Fibroblast of mammary gland (primary cell): Measurements from ENCODE around the gene CFAP20DC.
"Not testable (repeated sequence)": the region's sequence is repeated elsewhere in the genome, so short reads cannot be mapped to it uniquely, and the experiment has no call there.

Source experiments
- DNase-seq: peaks from one replicate; pipeline ENCODE4 v3.0.0-alpha.2; 2010; ENCODE audit warnings: low read depth
- H3K4me3 ChIP-seq: 2 replicates; pipeline ENCODE4 v1.5.1; 2011; ENCODE audit warnings: low read depth, mild to moderate bottlenecking, low read length, moderate library complexity; ENCODE audit not compliant: control insufficient read depth
- TF ChIP-seq, protein P1 (sequence below): conservative IDR thresholded peaks from 2 replicates; pipeline ENCODE4 v1.5.1; 2011; ENCODE audit warnings: low read depth, low read length, inconsistent platforms; ENCODE audit not compliant: control insufficient read depth, insufficient read depth

The CFAP20DC gene

DNA sequence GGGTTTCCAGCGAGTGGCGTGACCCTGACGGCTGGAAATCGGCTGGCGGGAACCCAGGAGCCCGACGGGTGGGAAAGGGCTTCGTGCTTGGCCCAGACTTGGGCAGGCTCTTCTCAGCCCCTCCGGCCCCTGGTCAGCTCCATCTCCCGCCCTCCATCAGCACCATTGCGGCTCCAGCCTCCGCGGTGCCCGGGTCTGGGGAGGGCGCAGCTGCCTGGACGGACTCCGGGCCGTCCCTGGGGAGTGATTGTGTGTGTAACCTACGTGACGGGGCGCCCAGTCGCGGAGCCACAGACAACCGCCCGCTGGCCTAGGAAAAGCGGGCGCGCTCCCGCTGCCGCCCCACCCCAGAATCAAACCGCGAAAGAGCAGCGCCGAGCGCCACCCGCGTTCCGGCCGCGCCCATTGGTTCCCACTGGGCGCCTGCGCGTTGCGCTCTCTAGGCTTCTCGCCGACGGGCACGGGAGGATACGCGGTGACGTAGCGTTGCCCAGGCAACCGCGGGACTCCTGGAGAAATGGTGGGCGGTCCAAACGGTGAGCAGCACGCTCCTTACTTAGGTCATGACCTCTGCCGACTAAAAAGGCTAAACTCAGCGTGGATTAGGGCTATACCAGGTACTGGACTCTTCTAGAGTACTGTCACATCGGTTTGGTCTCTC, at the start of gene CFAP20DC:
TSS of gene CFAP20DC (minus strand) at position 355 of the 661 bp plus-strand sequence. CDS start 394 bp downstream, outside the sequence.
- peak; percentile 94 for DNase-seq
- H3K4me3 ChIP-seq = peak within 1 kb of the TSS; percentile 64

DNA sequence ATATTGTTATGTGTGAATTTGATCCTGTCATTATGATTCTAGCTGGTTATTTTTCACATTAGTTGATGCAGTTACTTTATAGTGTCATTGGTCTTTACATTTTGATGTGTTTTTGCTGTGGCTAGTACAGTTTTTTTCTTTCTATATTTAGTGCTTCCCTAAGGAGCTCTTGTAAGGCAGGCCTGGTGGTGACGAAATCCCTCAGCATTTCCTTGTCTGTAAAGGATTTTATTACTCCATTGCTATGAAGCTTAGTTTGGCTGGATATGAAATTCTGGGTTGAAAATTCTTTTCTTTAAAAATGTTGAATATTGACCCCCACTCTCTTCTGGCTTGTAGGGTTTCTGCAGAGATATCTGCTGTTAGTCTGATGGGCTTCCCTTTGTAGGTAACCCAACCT, 48.7 kb upstream of the CFAP20DC start:
- not testable (repeated sequence) for DNase-seq

More for the DNA sequence above, at the start of gene CFAP20DC:
- TF ChIP-seq, protein P1, sequence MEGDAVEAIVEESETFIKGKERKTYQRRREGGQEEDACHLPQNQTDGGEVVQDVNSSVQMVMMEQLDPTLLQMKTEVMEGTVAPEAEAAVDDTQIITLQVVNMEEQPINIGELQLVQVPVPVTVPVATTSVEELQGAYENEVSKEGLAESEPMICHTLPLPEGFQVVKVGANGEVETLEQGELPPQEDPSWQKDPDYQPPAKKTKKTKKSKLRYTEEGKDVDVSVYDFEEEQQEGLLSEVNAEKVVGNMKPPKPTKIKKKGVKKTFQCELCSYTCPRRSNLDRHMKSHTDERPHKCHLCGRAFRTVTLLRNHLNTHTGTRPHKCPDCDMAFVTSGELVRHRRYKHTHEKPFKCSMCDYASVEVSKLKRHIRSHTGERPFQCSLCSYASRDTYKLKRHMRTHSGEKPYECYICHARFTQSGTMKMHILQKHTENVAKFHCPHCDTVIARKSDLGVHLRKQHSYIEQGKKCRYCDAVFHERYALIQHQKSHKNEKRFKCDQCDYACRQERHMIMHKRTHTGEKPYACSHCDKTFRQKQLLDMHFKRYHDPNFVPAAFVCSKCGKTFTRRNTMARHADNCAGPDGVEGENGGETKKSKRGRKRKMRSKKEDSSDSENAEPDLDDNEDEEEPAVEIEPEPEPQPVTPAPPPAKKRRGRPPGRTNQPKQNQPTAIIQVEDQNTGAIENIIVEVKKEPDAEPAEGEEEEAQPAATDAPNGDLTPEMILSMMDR = no peak

DNA sequence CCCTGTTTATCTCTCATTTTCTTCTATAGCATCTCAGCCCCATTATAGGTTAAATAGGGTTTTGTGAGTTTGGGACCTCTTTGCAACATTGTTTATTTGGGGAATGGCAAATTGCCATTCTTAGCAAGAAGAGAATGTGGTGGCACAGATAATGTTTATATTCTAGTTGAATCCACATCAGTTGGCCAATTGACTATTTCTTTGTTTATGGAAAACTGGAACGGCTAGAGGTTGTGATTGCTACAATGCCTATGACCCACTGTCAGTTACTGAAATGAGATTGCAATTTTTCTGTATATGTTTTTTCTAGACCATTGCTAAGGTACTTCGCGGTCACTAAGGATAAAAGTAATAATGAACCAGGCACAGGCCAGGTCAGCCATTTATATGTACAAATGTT, 44.6 kb upstream of the CFAP20DC start:
- TF ChIP-seq, protein P1 = no peak
- no peak for DNase-seq
- H3K4me3 ChIP-seq = no peak overlapping the region

More for the DNA sequence above, 48.7 kb upstream of the CFAP20DC start:
- not testable (repeated sequence) for H3K4me3 ChIP-seq

DNA sequence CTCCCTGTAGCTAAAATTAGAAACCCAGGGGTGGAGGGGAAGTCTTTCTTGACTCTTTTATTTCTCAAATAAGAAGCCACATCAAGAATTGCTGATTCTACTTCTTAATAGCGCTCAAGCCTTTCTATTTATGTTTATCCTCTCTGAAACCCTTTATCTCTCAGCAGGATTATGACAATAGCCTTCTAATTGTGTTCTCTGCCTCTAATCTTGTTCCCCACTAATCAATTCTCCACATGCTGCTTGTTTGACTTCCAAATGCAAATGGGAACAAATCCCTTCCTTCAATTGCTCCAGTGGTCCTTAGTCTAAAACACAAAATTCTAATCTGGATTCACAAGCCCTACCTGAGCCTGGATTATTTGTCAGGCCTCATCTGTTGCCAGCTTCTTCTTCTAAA, 43.7 kb upstream of the CFAP20DC start:
- TF ChIP-seq, protein P1 = no peak
- no peak overlapping the region for H3K4me3 ChIP-seq
- no peak for DNase-seq

DNA sequence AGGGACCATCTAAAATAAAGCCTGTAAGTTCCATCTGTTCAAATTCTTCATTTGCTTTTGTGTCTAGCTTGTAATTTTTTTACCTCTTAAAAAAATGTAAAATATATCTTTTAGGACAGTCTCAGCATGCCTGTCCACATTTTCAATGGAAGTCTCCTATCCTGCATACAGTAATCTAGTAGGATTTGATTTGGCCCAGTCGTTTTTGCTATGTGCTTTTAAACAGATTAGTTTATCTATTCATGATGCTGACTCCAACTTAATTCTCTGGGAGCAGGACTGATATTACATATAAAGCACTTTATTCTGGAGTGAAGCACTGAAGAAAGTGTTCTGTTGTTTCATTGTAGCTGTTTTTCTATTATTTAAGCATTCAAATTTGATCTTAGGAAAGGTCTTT, 38.9 kb upstream of the CFAP20DC start:
- no peak overlapping the region for H3K4me3 ChIP-seq
- DNase-seq = no peak
- TF ChIP-seq, protein P1 = no peak

DNA sequence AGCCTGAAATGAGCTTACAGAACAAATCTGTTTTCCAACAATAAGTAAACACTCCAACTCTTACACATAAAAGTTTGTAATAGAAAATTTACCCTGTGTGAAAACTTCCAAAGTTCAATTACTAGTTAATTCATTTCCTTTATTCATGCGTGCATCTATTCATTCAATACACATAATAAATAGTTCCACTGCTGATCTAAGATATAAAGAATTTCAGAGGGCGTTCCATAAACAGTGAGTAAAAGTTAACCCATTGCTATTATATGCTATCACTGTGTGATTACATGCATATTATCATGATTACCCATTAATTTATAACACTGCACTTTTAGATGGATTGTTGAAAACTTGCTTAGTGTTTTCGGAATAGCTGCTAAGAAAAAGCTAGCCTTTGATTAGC, 36.2 kb upstream of the CFAP20DC start:
- no peak overlapping the region for H3K4me3 ChIP-seq
- TF ChIP-seq, protein P1 = no peak
- DNase-seq = no peak

DNA sequence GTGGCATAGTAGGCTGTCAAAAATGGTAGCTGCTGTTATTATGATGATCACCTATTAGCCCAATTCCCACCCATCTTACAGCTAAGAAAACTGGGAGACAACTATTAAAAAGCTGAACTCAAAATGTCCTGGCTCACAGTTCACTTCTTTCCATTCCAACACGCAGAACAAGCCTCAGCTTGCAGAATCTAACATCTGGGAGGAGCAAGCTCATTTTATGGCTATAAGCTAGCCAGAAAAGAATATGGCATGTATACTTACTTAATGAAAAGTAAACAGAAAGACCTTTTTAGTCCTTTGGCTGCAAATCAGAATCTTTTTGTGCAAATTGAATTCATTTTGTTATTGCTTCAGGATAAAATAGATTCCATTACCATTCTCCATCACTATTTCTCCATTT, 34.8 kb upstream of the CFAP20DC start:
- TF ChIP-seq, protein P1 = no peak
- no peak for DNase-seq

More for the DNA sequence above, 34.8 kb upstream of the CFAP20DC start:
- no peak overlapping the region for H3K4me3 ChIP-seq
